HG02943 (cell line): ENCODE data around the gene NFE2L2.
"Not testable (repeated sequence)": the region's sequence is repeated elsewhere in the genome, so short reads cannot be mapped to it uniquely, and the experiment has no call there.

Experiments
- ATAC-seq: cut with Tn5 transposase; IDR thresholded peaks from one replicate; pipeline ENCODE4 v1.9.1; 2021; ENCODE audit warnings: mild to moderate bottlenecking, low read depth, moderate library complexity; ENCODE audit not compliant: unreplicated experiment

NFE2L2 gene

GRCh38 chr2:177281400-177282180, 17.1 kb upstream of the NFE2L2 start:
- ATAC-seq = no peak

GRCh38 chr2:177279847-177280246, 15.3 kb upstream of the NFE2L2 start:
- ATAC-seq = no peak

GRCh38 chr2:177275743-177276055, 11.2 kb upstream of the NFE2L2 start:
- ATAC-seq = no peak

- no peak for ATAC-seq
Measured at GRCh38 chr2:177275040-177275742, 10.7 kb upstream of the NFE2L2 start.

- ATAC-seq = no peak
Measured at GRCh38 chr2:177273408-177273807, 8.9 kb upstream of the NFE2L2 start.

- ATAC-seq = no peak
Measured at GRCh38 chr2:177272765-177273164, 8.2 kb upstream of the NFE2L2 start.

- ATAC-seq = no peak
Measured at GRCh38 chr2:177271981-177272666, 7.6 kb upstream of the NFE2L2 start.

- ATAC-seq = no peak
Measured at GRCh38 chr2:177270531-177270930, 6.0 kb upstream of the NFE2L2 start.

GRCh38 chr2:177268901-177269300, 4.4 kb upstream of the NFE2L2 start:
- no peak for ATAC-seq

- ATAC-seq = no peak
Measured at GRCh38 chr2:177268187-177268871, 3.8 kb upstream of the NFE2L2 start.

GRCh38 chr2:177266955-177267354, 2.4 kb upstream of the NFE2L2 start:
- not testable (repeated sequence) for ATAC-seq

- no peak for ATAC-seq
Measured at GRCh38 chr2:177265824-177266817, 1.6 kb upstream of the NFE2L2 start.

- peak; percentile 14 for ATAC-seq
Measured at GRCh38 chr2:177264209-177264692, 276 bp downstream of the NFE2L2 start.

- peak; percentile 41 for ATAC-seq
Measured at GRCh38 chr2:177263451-177264208, 897 bp downstream of the NFE2L2 start.

- no peak for ATAC-seq
Measured at GRCh38 chr2:177262958-177263450, 1.5 kb downstream of the NFE2L2 start.

- ATAC-seq = no peak
Measured at GRCh38 chr2:177262092-177262491, 2.4 kb downstream of the NFE2L2 start.

GRCh38 chr2:177261116-177262060, 3.1 kb downstream of the NFE2L2 start:
- ATAC-seq = no peak

- no peak for ATAC-seq
Measured at GRCh38 chr2:177260379-177260778, 4.1 kb downstream of the NFE2L2 start.
